ENCODE data around the gene NHLRC3. TPM values are rescaled to one million over a fixed set of nuclear protein-coding genes. Genes with fewer than 3 reads are reported as not detected.

The NHLRC3 gene
- total RNA-seq, 2 experiments from 2014 or later, result 9.0 to 12.3 TPM

DNA sequence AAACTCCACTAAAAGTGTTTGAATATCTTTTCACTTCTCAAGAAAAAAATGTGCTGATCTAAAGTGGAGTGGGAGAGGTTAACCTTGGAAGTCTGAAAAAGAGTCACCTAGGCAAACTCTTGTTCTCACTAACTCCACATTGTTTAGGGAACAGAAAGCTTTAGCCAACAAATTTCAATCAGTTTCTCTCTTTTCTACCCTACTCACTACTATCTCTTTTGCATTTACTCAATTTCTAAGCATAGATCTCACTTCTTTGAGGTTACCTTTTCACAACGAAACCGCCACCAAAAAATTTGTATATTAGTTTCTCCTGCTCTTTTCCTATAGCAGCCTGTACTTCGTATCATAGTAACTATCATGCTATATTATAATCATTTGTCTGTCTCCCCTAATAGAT is 6.3 kb downstream of the NHLRC3 start:
- H3K9me3 Mint-ChIP-seq (ENCODE audit: low read depth), result no peaks in the 10 kb centered on the region
- no peak for ATAC-seq
- peaks cover 21% of the 10 kb centered on the region for H3K4me1 Mint-ChIP-seq
- H3K4me3 Mint-ChIP-seq, result no peak overlapping the region
- ChIA-PET POLR2A (no interaction called here), CTCF (no interaction called here)
- H3K27me3 Mint-ChIP-seq, result no peaks in the 10 kb centered on the region
- intact Hi-C loops (cut with DNase I, micrococcal nuclease), result no loop called here
- H3K36me3 Mint-ChIP-seq (ENCODE audit: low read depth), result peaks cover 17% of the 10 kb centered on the region
- no peak overlapping the region for H3K27ac Mint-ChIP-seq
- DNase-seq, result no peak

GRCh38 chr13:39047560-39047959 is 9.3 kb downstream of the NHLRC3 start:
- H3K27me3 Mint-ChIP-seq, result no peaks in the 10 kb centered on the region
- CTCF ChIA-PET, result interaction anchor here (0.7 to 2.3 kb wide), 4 partner anchors 9 to 565 kb away, joined by 3 to 13 read pairs (median 3); no protein-coding TSS in a partner anchor
- POLR2A ChIA-PET, result no interaction called here

DNA sequence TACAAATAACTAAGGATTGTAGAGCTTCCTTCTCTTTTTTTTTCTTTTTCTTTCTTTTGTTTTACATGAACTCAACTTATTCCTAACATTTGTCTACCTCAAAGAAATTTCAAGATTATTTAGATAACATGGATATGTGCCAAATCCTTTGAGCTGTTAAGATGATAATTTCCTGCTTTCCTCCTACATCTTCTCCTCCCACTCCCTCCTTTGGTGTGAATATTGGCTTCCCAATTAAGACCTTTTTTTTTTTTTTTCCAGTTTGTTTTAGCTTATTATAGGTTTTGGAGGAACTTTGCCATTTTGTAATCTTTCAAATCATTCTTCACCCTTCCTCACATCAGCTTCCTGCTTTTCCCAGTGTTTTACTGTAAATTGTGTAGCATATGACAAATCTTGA is 10.6 kb downstream of the NHLRC3 start:
- no peak for ATAC-seq
- ChIA-PET CTCF (interaction anchor here (0.6 to 2.3 kb wide), 6 partner anchors 37 to 567 kb away, joined by 3 to 13 read pairs (median 4); no protein-coding TSS in a partner anchor), POLR2A (no interaction called here)
- DNase-seq, result no peak
- H3K27ac Mint-ChIP-seq, result no peak overlapping the region
- intact Hi-C loops (cut with DNase I, micrococcal nuclease), result no loop called here
- peaks cover 10% of the 10 kb centered on the region for H3K36me3 Mint-ChIP-seq (ENCODE audit: low read depth)
- no peak overlapping the region for H3K4me3 Mint-ChIP-seq
- no peaks in the 10 kb centered on the region for H3K27me3 Mint-ChIP-seq
- no peaks in the 10 kb centered on the region for H3K9me3 Mint-ChIP-seq (ENCODE audit: low read depth)
- peaks cover 7% of the 10 kb centered on the region for H3K4me1 Mint-ChIP-seq

More at GRCh38 chr13:39047560-39047959, 9.3 kb downstream of the NHLRC3 start:
- Mint-ChIP-seq H3K4me3 (no peak overlapping the region), H3K4me1 (peaks cover 7% of the 10 kb centered on the region), H3K9me3 (ENCODE audit: low read depth) (no peaks in the 10 kb centered on the region), H3K27ac (no peak overlapping the region), H3K36me3 (ENCODE audit: low read depth) (peaks cover 10% of the 10 kb centered on the region)
- intact Hi-C loops (cut with DNase I, micrococcal nuclease), result no loop called here
- DNase-seq (no peak), ATAC-seq (no peak)

DNA sequence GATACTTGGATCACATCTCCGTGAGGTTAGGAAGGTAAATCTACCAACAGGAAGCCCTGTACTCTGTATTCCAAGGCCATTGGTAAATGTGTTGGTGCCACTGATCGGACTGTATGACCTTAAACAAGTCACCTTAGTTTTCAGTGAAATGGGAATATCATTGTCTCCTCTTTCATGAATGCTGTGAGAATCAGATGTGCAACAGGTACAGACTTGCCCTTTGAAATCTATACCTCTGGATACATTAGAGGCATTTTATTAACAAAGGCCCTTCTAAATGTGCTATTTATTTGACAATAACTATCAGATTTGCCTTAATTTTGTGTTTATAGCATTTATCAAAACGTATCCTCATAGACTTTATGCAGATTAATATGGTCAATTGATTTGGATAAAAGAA is 11.0 kb downstream of the NHLRC3 start:
- DNase-seq (no peak), ATAC-seq (no peak)
- H3K27me3 Mint-ChIP-seq, result no peaks in the 10 kb centered on the region
- H3K27ac Mint-ChIP-seq, result no peak overlapping the region
- H3K36me3 Mint-ChIP-seq (ENCODE audit: low read depth), result peaks cover 10% of the 10 kb centered on the region
- no peak overlapping the region for H3K4me3 Mint-ChIP-seq
- intact Hi-C loops (cut with DNase I, micrococcal nuclease), result no loop called here
- no peaks in the 10 kb centered on the region for H3K9me3 Mint-ChIP-seq (ENCODE audit: low read depth)
- ChIA-PET POLR2A (no interaction called here), CTCF (interaction anchor here (0.7 to 2.3 kb wide), 4 partner anchors 47 to 563 kb away, joined by 3 to 13 read pairs (median 4); no protein-coding TSS in a partner anchor)
- H3K4me1 Mint-ChIP-seq, result peaks cover 7% of the 10 kb centered on the region

GRCh38 chr13:39051157-39051556 is 12.9 kb downstream of the NHLRC3 start:
- intact Hi-C loops (cut with DNase I, micrococcal nuclease), result loop anchor here (1.0 to 5.0 kb wide), 6 partner anchors 96 to 626 kb away; no protein-coding TSS in a partner anchor

GRCh38 chr13:39052944-39053343 is 14.7 kb downstream of the NHLRC3 start:
- H3K4me3 Mint-ChIP-seq, result no peak overlapping the region
- peaks cover 3% of the 10 kb centered on the region for H3K4me1 Mint-ChIP-seq
- H3K27me3 Mint-ChIP-seq, result no peaks in the 10 kb centered on the region
- CTCF ChIA-PET, result interaction anchor here (1.0 kb wide), 1 partner anchor 563 kb away, joined by 4 read pairs; no protein-coding TSS in a partner anchor
- H3K36me3 Mint-ChIP-seq (ENCODE audit: low read depth), result peaks cover 6% of the 10 kb centered on the region
- H3K27ac Mint-ChIP-seq, result no peak overlapping the region
- DNase-seq, result no peak
- no peak for ATAC-seq
- intact Hi-C loops (cut with DNase I, micrococcal nuclease), result loop anchor here in 1 of 2 experiments (5.0 kb wide), 2 partner anchors 94 to 624 kb away; no protein-coding TSS in a partner anchor
- no peaks in the 10 kb centered on the region for H3K9me3 Mint-ChIP-seq (ENCODE audit: low read depth)
- POLR2A ChIA-PET, result no interaction called here

More at GRCh38 chr13:39051157-39051556, 12.9 kb downstream of the NHLRC3 start:
- no peaks in the 10 kb centered on the region for H3K27me3 Mint-ChIP-seq
- H3K4me3 Mint-ChIP-seq, result no peak overlapping the region
- peak; percentile 47 for ATAC-seq
- no peak overlapping the region for H3K27ac Mint-ChIP-seq
- H3K9me3 Mint-ChIP-seq (ENCODE audit: low read depth), result no peaks in the 10 kb centered on the region
- no peak for DNase-seq
- CTCF ChIA-PET, result interaction anchor here (1.0 to 2.1 kb wide), 5 partner anchors 10 to 565 kb away, joined by 3 to 19 read pairs (median 5); no protein-coding TSS in a partner anchor
- POLR2A ChIA-PET, result interaction anchor here (0.6 kb wide), 1 partner anchor 50 kb away, joined by 4 read pairs; no protein-coding TSS in a partner anchor
- peaks cover 3% of the 10 kb centered on the region for H3K4me1 Mint-ChIP-seq
- H3K36me3 Mint-ChIP-seq (ENCODE audit: low read depth), result peaks cover 6% of the 10 kb centered on the region

- intact Hi-C loops (cut with DNase I, micrococcal nuclease), result loop anchor here in 1 of 2 experiments (5.0 kb wide), 2 partner anchors 93 to 623 kb away; no protein-coding TSS in a partner anchor
- DNase-seq (no peak), ATAC-seq (no peak)
- no peak overlapping the region for H3K4me3 Mint-ChIP-seq
- peaks cover 7% of the 10 kb centered on the region for H3K4me1 Mint-ChIP-seq
- ChIA-PET CTCF (no interaction called here), POLR2A (no interaction called here)
- peaks cover 2% of the 10 kb centered on the region for H3K36me3 Mint-ChIP-seq (ENCODE audit: low read depth)
- H3K27me3 Mint-ChIP-seq, result no peaks in the 10 kb centered on the region
- H3K27ac Mint-ChIP-seq, result no peak overlapping the region
- H3K9me3 Mint-ChIP-seq (ENCODE audit: low read depth), result no peaks in the 10 kb centered on the region
Measured at GRCh38 chr13:39054112-39054511, 15.9 kb downstream of the NHLRC3 start.

DNA sequence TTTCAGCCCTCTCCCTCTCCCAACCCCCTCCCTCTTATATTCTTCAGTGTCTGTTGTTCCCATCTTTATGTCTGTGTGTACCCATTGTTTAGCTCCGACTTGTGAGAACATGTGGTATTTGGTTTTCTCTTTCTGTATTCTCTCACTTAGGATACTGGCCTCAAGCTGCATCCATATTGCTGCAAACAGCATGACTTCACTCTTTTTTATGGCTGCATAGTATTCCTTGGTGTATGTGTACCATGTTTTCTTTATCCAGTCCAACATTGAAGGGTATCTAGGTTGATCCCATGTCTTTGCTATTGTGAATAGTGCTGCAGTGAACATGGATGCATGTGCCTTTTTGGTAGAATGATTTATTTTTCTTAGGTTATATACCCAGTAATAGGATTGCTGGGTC is 17.8 kb downstream of the NHLRC3 start:
- Mint-ChIP-seq H3K27ac (no peak overlapping the region), H3K9me3 (ENCODE audit: low read depth) (no peaks in the 10 kb centered on the region), H3K4me1 (peaks cover 11% of the 10 kb centered on the region), H3K4me3 (no peak overlapping the region), H3K27me3 (no peaks in the 10 kb centered on the region), H3K36me3 (ENCODE audit: low read depth) (peaks cover 8% of the 10 kb centered on the region)
- POLR2A ChIA-PET, result no interaction called here
- intact Hi-C loops (cut with DNase I, micrococcal nuclease), result no loop called here
- ATAC-seq (no peak), DNase-seq (no peak)
- CTCF ChIA-PET, result interaction anchor here (1.2 to 1.3 kb wide), 2 partner anchors 9 to 562 kb away, joined by 3 read pairs; no protein-coding TSS in a partner anchor

- H3K4me3 Mint-ChIP-seq, result no peak overlapping the region
- H3K4me1 Mint-ChIP-seq, result peaks cover 11% of the 10 kb centered on the region
- ChIA-PET CTCF (interaction anchor here (0.6 kb wide), 1 partner anchor 225 kb away, joined by 3 read pairs; no protein-coding TSS in a partner anchor), POLR2A (no interaction called here)
- ATAC-seq (no peak), DNase-seq (no peak)
- peaks cover 8% of the 10 kb centered on the region for H3K36me3 Mint-ChIP-seq (ENCODE audit: low read depth)
- H3K27ac Mint-ChIP-seq, result no peak overlapping the region
- no peaks in the 10 kb centered on the region for H3K9me3 Mint-ChIP-seq (ENCODE audit: low read depth)
- intact Hi-C loops (cut with DNase I, micrococcal nuclease), result no loop called here
- no peaks in the 10 kb centered on the region for H3K27me3 Mint-ChIP-seq
Measured at GRCh38 chr13:39058040-39058439, 19.8 kb downstream of the NHLRC3 start.

DNA sequence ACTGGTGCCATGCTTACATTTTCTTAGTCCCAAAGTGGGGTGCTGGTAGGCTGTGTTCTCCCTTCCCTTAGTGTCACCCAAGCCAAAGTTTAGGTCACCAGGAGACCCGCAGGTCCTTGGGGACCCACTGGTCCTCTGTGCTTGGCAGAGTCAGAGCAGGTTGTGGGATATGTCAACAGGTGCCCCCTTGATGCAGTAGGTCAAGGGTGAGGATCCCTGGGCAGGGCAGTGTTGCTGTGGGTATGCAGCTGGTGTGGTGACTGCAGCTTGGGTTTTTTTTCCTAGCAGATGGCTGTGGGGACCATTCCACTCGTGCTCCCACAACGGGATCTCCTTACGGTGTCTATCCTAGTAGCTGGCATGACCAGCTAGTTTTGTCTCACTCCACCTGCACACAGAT is 23.7 kb downstream of the NHLRC3 start:
- DNase-seq (no peak), ATAC-seq (no peak)
- Mint-ChIP-seq H3K36me3 (ENCODE audit: low read depth) (peaks cover 10% of the 10 kb centered on the region), H3K27ac (no peak overlapping the region), H3K4me1 (peaks cover 8% of the 10 kb centered on the region), H3K27me3 (no peaks in the 10 kb centered on the region), H3K9me3 (ENCODE audit: low read depth) (peaks cover 3% of the 10 kb centered on the region), H3K4me3 (no peak overlapping the region)
- POLR2A ChIA-PET, result no interaction called here
- CTCF ChIA-PET, result no interaction called here
- intact Hi-C loops (cut with DNase I, micrococcal nuclease), result no loop called here

DNA sequence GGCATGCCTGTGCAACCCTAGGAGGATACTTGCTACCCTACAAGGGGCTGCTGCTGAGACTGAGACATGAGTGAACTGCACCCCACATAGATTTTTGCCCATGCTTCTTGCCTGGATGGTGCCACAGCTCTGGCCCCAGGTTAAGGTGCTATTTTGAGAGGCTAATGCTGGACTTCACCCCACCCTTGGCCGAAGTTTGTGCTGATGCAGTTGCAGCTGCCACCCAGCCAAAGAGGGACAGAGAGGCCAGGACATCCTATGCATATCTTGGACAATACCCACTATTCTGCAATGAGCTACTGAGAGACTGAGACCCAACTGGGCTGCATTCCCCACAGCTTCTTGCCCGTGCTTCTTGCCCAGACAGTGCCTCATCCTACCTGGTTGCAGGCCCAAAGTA is 34.6 kb downstream of the NHLRC3 start:
- H3K4me3 Mint-ChIP-seq, result no peak overlapping the region
- intact Hi-C loops (cut with DNase I, micrococcal nuclease), result no loop called here
- H3K27me3 Mint-ChIP-seq, result peaks cover 34% of the 10 kb centered on the region
- DNase-seq (no peak), ATAC-seq (no peak)
- CTCF ChIA-PET, result interaction anchor here (0.6 to 0.7 kb wide), 2 partner anchors 37 to 989 kb away, joined by 3 read pairs; no protein-coding TSS in a partner anchor
- no peak overlapping the region for H3K27ac Mint-ChIP-seq
- POLR2A ChIA-PET, result no interaction called here
- peaks cover 2% of the 10 kb centered on the region for H3K9me3 Mint-ChIP-seq (ENCODE audit: low read depth)
- no peaks in the 10 kb centered on the region for H3K4me1 Mint-ChIP-seq
- no peaks in the 10 kb centered on the region for H3K36me3 Mint-ChIP-seq (ENCODE audit: low read depth)

DNA sequence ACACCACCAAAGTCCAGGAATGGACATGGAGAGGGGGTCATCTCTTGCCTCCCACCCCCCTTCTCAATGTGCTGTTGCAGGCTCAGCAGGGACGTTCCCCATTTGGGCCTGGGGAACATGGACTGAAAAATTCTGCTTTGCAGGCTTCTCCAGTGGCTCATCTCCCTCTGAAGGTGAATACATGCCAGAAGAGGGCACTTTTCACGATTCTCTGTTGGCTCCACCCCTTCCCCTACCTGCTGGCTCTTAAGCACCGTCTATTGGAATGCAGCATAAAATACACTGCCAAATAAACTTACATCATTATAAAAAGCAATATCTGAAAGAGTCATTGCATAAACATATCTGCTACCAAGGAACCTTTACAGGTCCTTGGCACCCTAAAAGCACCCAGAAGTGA is 35.7 kb downstream of the NHLRC3 start:
- CTCF ChIA-PET, result no interaction called here
- H3K4me1 Mint-ChIP-seq, result no peaks in the 10 kb centered on the region
- H3K27me3 Mint-ChIP-seq, result peaks cover 38% of the 10 kb centered on the region

More for the DNA sequence above, 35.7 kb downstream of the NHLRC3 start:
- H3K36me3 Mint-ChIP-seq (ENCODE audit: low read depth), result no peaks in the 10 kb centered on the region
- no peak overlapping the region for H3K4me3 Mint-ChIP-seq
- H3K27ac Mint-ChIP-seq, result no peak overlapping the region
- peaks cover 2% of the 10 kb centered on the region for H3K9me3 Mint-ChIP-seq (ENCODE audit: low read depth)
- no peak for ATAC-seq
- intact Hi-C loops (cut with DNase I, micrococcal nuclease), result no loop called here
- POLR2A ChIA-PET, result no interaction called here
- no peak for DNase-seq

All from activated CD4-positive, alpha-beta T cell treated with anti-CD3 and anti-CD28 coated beads for 36 hours (primary cell).